Colonic mucosa (tissue), 4 donors: Measurements from ENCODE around the gene IQGAP2. TPM values are rescaled to one million over a fixed set of nuclear protein-coding genes. Genes with fewer than 3 reads are reported as not detected.

Experiments used
- DNase-seq: peaks from one replicate; pipeline ENCODE4 v3.0.0-alpha.2; 2020
- H3K27ac ChIP-seq: fragments of 200-600 bp; one replicate; pipeline ENCODE4 v1.8.0; 2021
- H3K27me3 ChIP-seq: fragments of 200-600 bp; one replicate; pipeline ENCODE4 v1.8.0; 2021
- H3K36me3 ChIP-seq: fragments of 200-600 bp; one replicate; pipeline ENCODE4 v1.8.0; 2021
- H3K4me1 ChIP-seq: fragments of 200-600 bp; one replicate; pipeline ENCODE4 v1.8.0; 2021; ENCODE audit warnings: mild to moderate bottlenecking
- H3K4me3 ChIP-seq: fragments of 200-600 bp; one replicate; pipeline ENCODE4 v1.8.0; 2021
- H3K9ac ChIP-seq, 2 donors: one replicate each; pipeline ENCODE4 v1.7.0; 2013; ENCODE audit warnings: control low read depth in 2 of 2, low read depth in 2 of 2, low read length in 2 of 2
- H3K9me3 ChIP-seq: fragments of 200-600 bp; one replicate; pipeline ENCODE4 v1.8.0; 2021
- intact Hi-C: fragments of 100-400 bp; cut with DNase I; formaldehyde crosslinking; loops from one replicate; pipeline ENCODE4 v1.14.1; 2022
- total RNA-seq, 2 donors: library from RNA; stranded (reverse); fragmentation: NEBNext Ultra II Directional in 1 of 2; extraction: Animal tissue kit (Norgen Biotek cat#: 25700) in 1 of 2; gene quantifications; one replicate each; pipeline ENCODE4 v1.2.1, GENCODE V29; 2021
- TF ChIP-seq, protein P1 (sequence below): fragments of 200-600 bp; IDR thresholded peaks from one replicate; pipeline ENCODE4 v1.8.0; 2022; ENCODE audit warnings: antibody characterized with exemption, mild to moderate bottlenecking
- donor health status: healthy.
- donor health status: DM: no; HTN: no; CAD: no.
- donor health status: DM: no; HTN: no; CAD: no.

Gene IQGAP2
- total RNA-seq, 2 donors from 2014 or later: 62.2 to 75.6 TPM

DNA sequence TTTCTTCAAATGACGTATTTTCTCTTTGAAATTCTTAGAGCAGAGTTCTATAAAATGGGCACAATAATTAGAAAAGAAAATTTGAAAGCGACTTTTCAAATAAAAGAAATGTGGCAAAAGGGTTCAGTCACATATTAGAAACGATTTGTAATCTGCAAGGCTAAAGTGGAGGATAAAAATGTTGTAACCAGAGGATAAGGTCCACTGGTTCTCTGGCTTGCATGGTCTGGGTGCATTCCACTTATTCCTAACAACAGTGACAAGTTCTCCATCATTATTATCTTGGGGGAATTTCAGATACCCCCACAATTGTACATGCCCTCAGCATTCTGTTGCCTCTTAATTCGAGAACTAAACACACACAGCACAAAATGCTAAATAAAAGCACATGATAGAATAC is 91.1 kb downstream of the IQGAP2 start:
- TF ChIP-seq, protein P1, sequence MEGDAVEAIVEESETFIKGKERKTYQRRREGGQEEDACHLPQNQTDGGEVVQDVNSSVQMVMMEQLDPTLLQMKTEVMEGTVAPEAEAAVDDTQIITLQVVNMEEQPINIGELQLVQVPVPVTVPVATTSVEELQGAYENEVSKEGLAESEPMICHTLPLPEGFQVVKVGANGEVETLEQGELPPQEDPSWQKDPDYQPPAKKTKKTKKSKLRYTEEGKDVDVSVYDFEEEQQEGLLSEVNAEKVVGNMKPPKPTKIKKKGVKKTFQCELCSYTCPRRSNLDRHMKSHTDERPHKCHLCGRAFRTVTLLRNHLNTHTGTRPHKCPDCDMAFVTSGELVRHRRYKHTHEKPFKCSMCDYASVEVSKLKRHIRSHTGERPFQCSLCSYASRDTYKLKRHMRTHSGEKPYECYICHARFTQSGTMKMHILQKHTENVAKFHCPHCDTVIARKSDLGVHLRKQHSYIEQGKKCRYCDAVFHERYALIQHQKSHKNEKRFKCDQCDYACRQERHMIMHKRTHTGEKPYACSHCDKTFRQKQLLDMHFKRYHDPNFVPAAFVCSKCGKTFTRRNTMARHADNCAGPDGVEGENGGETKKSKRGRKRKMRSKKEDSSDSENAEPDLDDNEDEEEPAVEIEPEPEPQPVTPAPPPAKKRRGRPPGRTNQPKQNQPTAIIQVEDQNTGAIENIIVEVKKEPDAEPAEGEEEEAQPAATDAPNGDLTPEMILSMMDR: no peak
- Histone ChIP-seq H3K4me1 (peaks cover 6% of the 10 kb centered on the region), H3K27ac (no peak overlapping the region), H3K36me3 (no peaks in the 10 kb centered on the region), H3K9ac (no peak overlapping the region), H3K9me3 (no peaks in the 10 kb centered on the region), H3K4me3 (no peak overlapping the region), H3K27me3 (no peaks in the 10 kb centered on the region)
- intact Hi-C loops: no loop called here
- DNase-seq: no peak

DNA sequence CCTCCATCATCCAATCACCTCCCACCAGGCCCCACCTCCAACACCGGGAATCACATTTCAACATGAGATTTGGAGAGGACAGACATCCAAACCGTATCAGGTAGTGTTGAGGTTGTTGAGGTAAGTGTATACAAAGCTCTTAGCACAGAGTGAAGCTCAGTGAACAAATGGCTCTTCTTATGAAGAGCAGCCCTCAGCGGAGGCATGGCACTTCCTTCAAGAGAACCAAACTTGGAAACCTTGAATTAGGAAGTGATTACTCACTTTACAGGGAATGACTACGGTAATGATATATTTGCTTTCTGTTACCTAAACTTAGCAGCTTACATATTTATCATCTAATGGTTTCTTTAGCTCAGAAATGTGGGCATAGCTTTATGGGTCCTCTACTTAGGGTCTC is 92.8 kb downstream of the IQGAP2 start:
- no peak overlapping the region for H3K27ac ChIP-seq
- no peaks in the 10 kb centered on the region for H3K27me3 ChIP-seq
- H3K9ac ChIP-seq: no peak overlapping the region

DNA sequence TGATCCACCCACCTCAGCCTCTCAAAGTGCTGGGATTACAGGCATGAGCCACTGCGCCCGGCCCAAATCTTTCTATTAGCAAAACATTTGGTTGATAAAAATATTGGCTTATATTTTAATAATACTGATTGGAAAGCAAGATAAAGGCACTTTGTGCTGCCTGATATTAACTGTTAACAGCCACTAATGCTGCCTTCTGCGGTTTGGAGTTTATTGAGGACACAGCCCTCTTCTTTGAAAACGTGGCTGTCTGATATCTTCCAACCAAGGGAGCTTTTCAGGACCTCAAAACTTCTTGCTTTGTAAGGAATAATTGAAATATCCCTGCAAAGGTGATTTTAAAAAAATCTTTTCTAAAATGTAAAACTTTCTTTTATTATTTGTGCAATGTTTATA is 94.0 kb downstream of the IQGAP2 start:
- no peak for DNase-seq
- H3K4me1 ChIP-seq: no peaks in the 10 kb centered on the region
- H3K4me3 ChIP-seq: no peak overlapping the region
- H3K27ac ChIP-seq: no peak overlapping the region
- no peak overlapping the region for H3K9ac ChIP-seq
- intact Hi-C loops: no loop called here
- no peaks in the 10 kb centered on the region for H3K9me3 ChIP-seq
- TF ChIP-seq, protein P1: no peak
- H3K27me3 ChIP-seq: no peaks in the 10 kb centered on the region
- no peaks in the 10 kb centered on the region for H3K36me3 ChIP-seq

More for the DNA sequence above, 92.8 kb downstream of the IQGAP2 start:
- TF ChIP-seq, protein P1: no peak
- no peak overlapping the region for H3K4me3 ChIP-seq
- intact Hi-C loops: no loop called here
- no peaks in the 10 kb centered on the region for H3K9me3 ChIP-seq
- no peaks in the 10 kb centered on the region for H3K36me3 ChIP-seq
- DNase-seq: no peak
- H3K4me1 ChIP-seq: peaks cover under 1% of the 10 kb centered on the region

DNA sequence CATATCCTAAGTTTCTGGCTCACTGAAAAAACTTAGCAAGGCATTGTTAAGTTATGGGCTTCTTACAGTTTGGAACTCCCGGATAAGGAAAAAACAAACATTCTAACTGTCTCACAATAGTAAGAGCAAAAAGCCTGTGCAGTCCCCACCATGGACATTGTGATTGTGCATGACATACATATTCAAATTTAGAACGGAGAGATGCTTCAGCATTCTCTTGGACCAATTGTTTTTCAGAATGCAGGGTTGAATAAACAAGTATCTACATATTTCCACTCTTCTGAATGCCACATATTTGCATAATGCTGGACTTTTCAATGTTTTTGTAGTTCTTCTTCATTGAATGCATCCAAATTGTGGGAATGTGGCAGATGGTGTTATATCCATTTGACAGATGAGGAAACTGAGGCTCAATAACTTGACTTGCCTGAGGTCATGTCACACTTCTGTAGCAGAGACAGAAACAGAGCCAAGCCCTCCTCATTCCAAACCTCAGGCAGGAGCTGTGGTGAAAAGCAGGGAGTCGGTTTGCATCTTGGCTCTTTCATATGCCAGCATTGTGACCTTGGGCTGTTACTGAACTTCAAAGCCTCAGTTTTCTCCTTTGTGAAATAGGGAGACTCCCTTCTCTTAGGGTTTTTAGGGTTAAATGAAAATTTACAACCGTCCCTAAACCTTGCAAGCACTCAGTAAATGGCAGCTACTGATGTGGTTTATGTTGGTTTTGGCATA is 95.1 kb downstream of the IQGAP2 start:
- intact Hi-C loops: no loop called here
- Histone ChIP-seq H3K9ac (no peak overlapping the region), H3K4me3 (no peak overlapping the region), H3K36me3 (no peaks in the 10 kb centered on the region), H3K27me3 (no peaks in the 10 kb centered on the region), H3K4me1 (no peaks in the 10 kb centered on the region), H3K9me3 (no peaks in the 10 kb centered on the region), H3K27ac (no peak overlapping the region)
- DNase-seq: no peak
- TF ChIP-seq, protein P1: no peak

DNA sequence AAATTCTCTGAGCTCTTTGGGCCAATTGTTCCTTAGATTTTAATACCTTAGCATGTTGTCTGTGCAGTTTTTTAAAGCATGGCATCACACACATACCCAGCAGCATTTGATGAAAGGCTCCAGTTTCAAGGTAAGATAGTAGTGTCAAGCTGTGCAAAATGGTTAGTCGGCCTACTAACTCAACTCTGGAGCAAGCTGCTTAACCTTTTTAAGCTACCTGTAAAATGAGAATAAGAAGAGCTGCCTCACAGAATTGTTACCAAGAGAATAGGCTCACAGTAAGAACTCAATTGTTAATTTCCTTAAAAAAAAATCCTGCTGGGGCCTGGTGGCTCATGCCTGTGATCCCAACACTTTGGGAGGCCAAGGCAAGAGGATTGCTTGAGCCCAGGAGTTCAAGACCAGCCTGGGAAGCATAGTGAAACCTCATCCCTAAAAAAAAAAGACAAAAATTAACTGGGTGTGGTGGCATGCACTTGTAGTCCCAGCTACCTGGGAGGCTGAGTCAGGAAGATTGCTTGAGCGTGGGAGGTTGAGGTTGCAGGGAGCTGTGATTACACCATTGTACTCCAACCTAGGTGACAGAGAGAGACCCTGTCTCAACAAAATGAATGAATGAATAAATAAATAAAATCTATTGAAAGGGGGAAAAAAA is 96.5 kb downstream of the IQGAP2 start:
- H3K27me3 ChIP-seq: no peaks in the 10 kb centered on the region
- no peak for DNase-seq
- no peaks in the 10 kb centered on the region for H3K36me3 ChIP-seq
- no peak overlapping the region for H3K9ac ChIP-seq
- no peaks in the 10 kb centered on the region for H3K4me1 ChIP-seq
- TF ChIP-seq, protein P1: no peak
- intact Hi-C loops: no loop called here
- no peak overlapping the region for H3K27ac ChIP-seq
- H3K9me3 ChIP-seq: no peaks in the 10 kb centered on the region
- H3K4me3 ChIP-seq: no peak overlapping the region
